IMR-90 (cell line): ENCODE data around the gene MRPL51. TPM values are rescaled to one million over a fixed set of nuclear protein-coding genes. Genes with fewer than 3 reads are reported as not detected.
A peak's percentile ranks its signal among the peaks of the same experiment; 100 is the strongest.

Experiments used
- ATAC-seq: fragments of 200-7000 bp; cut with Tn5 transposase; 2 replicates; pipeline ENCODE4 v1.9.1; 2020; ENCODE audit warnings: low read depth, mild to moderate bottlenecking, moderate library complexity
- BruUV-seq: library from RNA; stranded (reverse); fragments of 400-500 nt; replicated peaks from 2 replicates; lab custom pipeline; 2021; lab: Mats Ljungman, UMichigan
- CTCF ChIA-PET: fragments of 300-600 bp; formaldehyde crosslinking; extraction: SDS; loops from one replicate; lab custom pipeline; 2021; ENCODE audit warnings: antibody characterized with exemption; lab: Yijun Ruan, JAX
- POLR2A ChIA-PET: fragments of 300-600 bp; sonication (Branson Sonifier 250); formaldehyde crosslinking; loops from one replicate; lab custom pipeline; 2022; ENCODE audit warnings: antibody characterized with exemption; ENCODE audit not compliant: unreplicated experiment; lab: Charles Lee
- DNase-seq: peaks from one replicate; pipeline ENCODE4 v3.0.0; 2013
- H2AFZ ChIP-seq: replicated peaks from 2 replicates; pipeline ENCODE3; 2013; ENCODE audit warnings: low read length, mild to moderate bottlenecking; ENCODE audit not compliant: poor library complexity
- H2AK5ac ChIP-seq: 2 replicates; pipeline ENCODE4 v1.6.1; 2013; ENCODE audit warnings: low read depth, low read length, inconsistent platforms
- H2AK9ac ChIP-seq: replicated peaks from 2 replicates; pipeline ENCODE3; 2013; ENCODE audit warnings: mild to moderate bottlenecking, low read depth, low read length, moderate library complexity; ENCODE audit not compliant: poor library complexity
- H2BK120ac ChIP-seq: 2 replicates; pipeline ENCODE4 v1.6.1; 2013; ENCODE audit warnings: low read depth, low read length, inconsistent platforms
- H2BK15ac ChIP-seq: 3 replicates; pipeline ENCODE4 v1.6.1; 2013; ENCODE audit warnings: low read depth, low read length, inconsistent platforms
- H2BK20ac ChIP-seq: 2 replicates; pipeline ENCODE4 v1.6.1; 2013; ENCODE audit warnings: low read depth, mild to moderate bottlenecking, inconsistent platforms, low read length, moderate library complexity
- H2BK5ac ChIP-seq: 2 replicates; pipeline ENCODE4 v1.6.1; 2013; ENCODE audit warnings: mild to moderate bottlenecking, low read depth, low read length, inconsistent platforms; ENCODE audit not compliant: poor library complexity, severe bottlenecking
- H3K14ac ChIP-seq: replicated peaks from 2 replicates; pipeline ENCODE4 v1.6.1; 2013; ENCODE audit warnings: low read depth, low read length, inconsistent platforms
- H3K18ac ChIP-seq: 2 replicates; pipeline ENCODE4 v1.6.1; 2013; ENCODE audit warnings: low read depth, low read length, control low read depth
- H3K23ac ChIP-seq: 2 replicates; pipeline ENCODE4 v1.6.1; 2013; ENCODE audit warnings: low read depth, low read length, inconsistent platforms
- H3K27ac ChIP-seq: 2 replicates; pipeline ENCODE4 v1.5.1; 2013; ENCODE audit warnings: mild to moderate bottlenecking, control low read depth, low read length; ENCODE audit not compliant: insufficient read depth
- H3K27me3 ChIP-seq: 2 replicates; pipeline ENCODE4 v1.6.1; 2013; ENCODE audit warnings: low read length; ENCODE audit not compliant: control insufficient read depth, insufficient read depth
- H3K36me3 ChIP-seq: 2 replicates; pipeline ENCODE4 v1.6.1; 2013; ENCODE audit warnings: low read length, mixed read lengths; ENCODE audit not compliant: control insufficient read depth, insufficient read depth
- H3K4ac ChIP-seq: 2 replicates; pipeline ENCODE4 v1.6.1; 2013; ENCODE audit warnings: low read depth, low read length, inconsistent platforms
- H3K4me1 ChIP-seq: 2 replicates; pipeline ENCODE4 v1.6.1; 2013; ENCODE audit warnings: low read length, mixed read lengths; ENCODE audit not compliant: control insufficient read depth, insufficient read depth
- H3K4me2 ChIP-seq: 2 replicates; pipeline ENCODE4 v1.6.1; 2013; ENCODE audit warnings: low read depth, mild to moderate bottlenecking, control low read depth, low read length, moderate library complexity
- H3K4me3 ChIP-seq: 2 replicates; pipeline ENCODE4 v1.5.1; 2013; ENCODE audit warnings: low read depth, mild to moderate bottlenecking, control low read depth, low read length, moderate library complexity; ENCODE audit not compliant: insufficient read depth
- H3K56ac ChIP-seq: 2 replicates; pipeline ENCODE4 v1.6.1; 2013; ENCODE audit warnings: low read length, inconsistent platforms; ENCODE audit not compliant: insufficient read depth; ENCODE audit errors: extremely low read depth
- H3K79me1 ChIP-seq, 2 experiments: 2 replicates each; pipeline ENCODE4 v1.6.1; 2013; ENCODE audit warnings: low read length in 2 of 2, inconsistent platforms in 1 of 2, low read depth in 1 of 2
- H3K9ac ChIP-seq: 2 replicates; pipeline ENCODE4 v1.6.1; 2013; ENCODE audit warnings: low read depth, low read length, control low read depth
- H3K9me1 ChIP-seq: 2 replicates; pipeline ENCODE4 v1.6.1; 2013; ENCODE audit warnings: low read length, inconsistent platforms; ENCODE audit not compliant: insufficient read depth
- H3K9me3 ChIP-seq: 2 replicates; pipeline ENCODE4 v1.6.1; 2013; ENCODE audit warnings: low read length; ENCODE audit not compliant: control insufficient read depth, insufficient read depth
- H4K20me1 ChIP-seq: 2 replicates; pipeline ENCODE4 v1.6.1; 2013; ENCODE audit warnings: low read length, inconsistent platforms; ENCODE audit not compliant: insufficient read depth
- H4K5ac ChIP-seq: 2 replicates; pipeline ENCODE4 v1.6.1; 2013; ENCODE audit warnings: mild to moderate bottlenecking, low read depth, low read length, control low read depth
- H4K8ac ChIP-seq, 2 experiments: 2 replicates each; pipeline ENCODE4 v1.6.1; 2013; ENCODE audit warnings: low read depth in 2 of 2, low read length in 2 of 2, control low read depth in 1 of 2, inconsistent platforms in 1 of 2
- H4K91ac ChIP-seq: 2 replicates; pipeline ENCODE4 v1.6.1; 2013; ENCODE audit warnings: low read depth, low read length, inconsistent platforms; ENCODE audit not compliant: insufficient read depth
- CTCF ChIP-seq: conservative IDR thresholded peaks from 2 replicates; pipeline ENCODE4 v1.5.1; 2012; ENCODE audit warnings: mild to moderate bottlenecking, low read depth, low read length, improper control_type of control experiment
- POLR2A ChIP-seq: IDR thresholded peaks from 2 replicates; pipeline ENCODE4 v1.6.1; 2012; ENCODE audit warnings: mild to moderate bottlenecking, low read depth, low read length
- WGBS, 2 experiments: methylation state at CpG; one replicate each; pipeline versions ENCODE4 v1.1.5 to v1.1.7; 2013; ENCODE audit warnings: missing lambda C conversion rate in 2 of 2; ENCODE audit not compliant: insufficient read length in 1 of 2; ENCODE audit errors: extremely low coverage in 2 of 2; 5-methylcytosine and 5-hydroxymethylcytosine counted together
- dilution Hi-C: fragments of 300-500 bp; cut with HindIII; formaldehyde crosslinking; loops from one replicate; pipeline ENCODE4 v1.14.3; 2018; ENCODE audit warnings: low sequenced_read_pairs; ENCODE audit not compliant: unreplicated experiment
- in situ Hi-C: fragments of 300-500 bp; cut with MboI; formaldehyde crosslinking; loops from 3 replicates; pipeline ENCODE4 v1.14.3; 2019; ENCODE audit warnings: low sequenced_read_pairs, inconsistent platforms, mixed read lengths
- intact Hi-C: fragments of 100-400 bp; cut with micrococcal nuclease; formaldehyde crosslinking; loops from 2 replicates; pipeline ENCODE4 v1.10.0; 2022
- polyA plus RNA-seq, 3 experiments: library from polyadenylated mRNA; depleted of rRNA; stranded (reverse); fragments of >200 nt; gene quantifications; 2 replicates each; pipeline ENCODE4 v1.2.3, GENCODE V29; 2012; ENCODE audit warnings: low replicate concordance in 1 of 3
- total RNA-seq: library from RNA; depleted of rRNA; stranded (reverse); fragments of >200 nt; gene quantifications from 2 replicates; pipeline ENCODE4 v1.2.3, GENCODE V29; 2012

The MRPL51 gene
- total and polyA plus RNA-seq, 2 of the 4 experiments (the other 2 are of a cell fraction): 80.1 to 160 TPM

GRCh38 chr12:6538420-6539313 is 45.6 kb upstream of the MRPL51 start:
- ATAC-seq: no peak
- CTCF ChIA-PET: interaction anchor here (0.6 to 1.9 kb wide), 7 partner anchors 11 to 58 kb away, joined by 3 to 8 read pairs (median 4); no protein-coding TSS in a partner anchor
- no peak overlapping the region for H2BK20ac ChIP-seq

More at GRCh38 chr12:6538420-6539313, 45.6 kb upstream of the MRPL51 start:
- Histone ChIP-seq H2AK9ac (peak overlapping the region; percentile 83), H3K9ac (peak overlapping the region; percentile 11; the same call in 1 of the 2 replicates), H3K9me3 (no peaks in the 10 kb centered on the region), H3K4me3 (peak overlapping the region; percentile 1; the same call in 1 of the 2 replicates), H3K79me1 (peaks cover 0 to 64% of the 10 kb centered on the region in 2 experiments; a peak in 3 of 4 replicates), H3K18ac (no peak overlapping the region), H2AK5ac (peak overlapping the region; percentile 10; the same call in 1 of the 2 replicates), H3K14ac (no peak overlapping the region), H4K5ac (no peak overlapping the region; the same call in 1 of the 2 replicates), H4K8ac (peak overlapping the region; percentile 2 to 38; a peak in 2 of 4 replicates), H2AFZ (peak overlapping the region; percentile 47), H4K20me1 (peaks cover 75% of the 10 kb centered on the region), H3K27ac (peak overlapping the region; percentile 7; the same call in 1 of the 2 replicates), H3K9me1 (no peaks in the 10 kb centered on the region), H3K4ac (no peak overlapping the region), H2BK15ac (no peak overlapping the region), H2BK5ac (peak overlapping the region; percentile 9), H3K27me3 (no peaks in the 10 kb centered on the region), H3K4me1 (peaks cover 11% of the 10 kb centered on the region; the same call in 1 of the 2 replicates), H3K23ac (no peak overlapping the region), H3K4me2 (no peak overlapping the region), H4K91ac (no peak overlapping the region), H3K56ac (no peak overlapping the region), H2BK120ac (no peak overlapping the region), H3K36me3 (peaks cover 60% of the 10 kb centered on the region)
- BruUV-seq: no TSS peak
- TF ChIP-seq POLR2A: peak; percentile 88
- no peak for TF ChIP-seq CTCF
- POLR2A ChIA-PET: interaction anchor here (0.6 to 1.3 kb wide), 3 partner anchors 10 to 401 kb away, joined by 3 to 4 read pairs (median 4); no protein-coding TSS in a partner anchor
- dilution Hi-C loops: no loop called here
- peak; percentile 60 for DNase-seq
- intact Hi-C loops: loop anchor here (1.0 kb wide), 1 partner anchor 115 kb away; no protein-coding TSS in a partner anchor
- in situ Hi-C loops: no loop called here
- 64% methylated on average over 4 of the region's 24 CpGs; no CpG with 5 or more reads in 1 of the 2 experiments for WGBS, 2 experiments
